AG09309 (cell line): ENCODE results near the gene AP2A2.
A peak's percentile ranks its signal among the peaks of the same experiment; 100 is the strongest.

Experiments
- DNase-seq: peaks from one replicate; pipeline ENCODE4 v3.0.0-alpha.2; 2010; ENCODE audit warnings: low read depth
- H3K4me3 ChIP-seq: 2 replicates; pipeline ENCODE4 v1.5.1; 2011; ENCODE audit warnings: mild to moderate bottlenecking, low read depth, low read length, moderate library complexity; ENCODE audit not compliant: control insufficient read depth
- TF ChIP-seq, protein P1 (sequence below): IDR thresholded peaks from 2 replicates; pipeline ENCODE4 v1.5.1; 2011; ENCODE audit warnings: mild to moderate bottlenecking, low read depth, low read length, inconsistent platforms; ENCODE audit not compliant: insufficient read depth, control insufficient read depth; ENCODE audit errors: missing control alignments

The AP2A2 gene

DNA sequence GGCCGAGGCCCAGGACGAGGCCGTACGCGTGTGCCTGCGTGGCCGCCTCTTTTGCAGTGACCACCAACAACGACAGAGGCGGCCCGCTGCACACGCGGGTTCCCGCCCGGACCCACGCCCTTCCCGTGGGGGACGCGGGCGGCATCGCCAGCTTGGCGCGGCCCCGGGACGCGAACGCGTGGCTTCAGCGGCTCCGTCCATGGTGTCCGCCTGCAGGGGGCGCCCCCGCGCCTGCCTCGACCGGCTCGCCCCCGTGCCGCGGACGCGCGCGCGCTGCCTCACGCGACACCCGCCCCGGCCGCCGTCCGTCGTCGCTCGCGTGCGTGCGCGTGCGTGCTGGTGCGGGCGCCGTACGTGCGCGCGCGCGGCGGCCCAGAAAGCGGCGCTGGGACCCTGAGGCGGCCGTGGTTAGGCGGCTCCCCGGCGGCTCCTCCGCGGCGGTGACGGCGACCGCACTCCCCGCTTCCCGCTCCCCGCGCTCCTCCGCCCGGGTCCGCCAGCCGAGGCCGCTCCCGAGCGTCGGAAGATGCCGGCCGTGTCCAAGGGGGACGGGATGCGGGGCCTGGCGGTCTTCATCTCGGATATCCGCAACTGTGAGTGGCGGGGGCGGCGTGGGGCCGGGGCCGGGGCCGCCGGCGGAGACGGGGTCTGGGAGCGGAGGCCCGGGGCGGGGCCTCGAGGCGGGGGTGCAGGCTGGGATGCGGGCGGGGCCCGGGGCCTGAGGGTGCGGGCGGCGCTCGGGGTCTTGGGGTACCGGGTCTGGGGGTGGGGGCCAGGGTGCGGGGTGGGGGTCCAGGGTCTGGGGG is at the start of gene AP2A2:
TSS of gene AP2A2 (plus strand) at position 375 of the 806 bp plus-strand sequence. CDS start at position 527, 152 bp downstream.
- DNase-seq, result peak; percentile 46
- peak within 1 kb of the TSS; percentile 67 for H3K4me3 ChIP-seq
- TF ChIP-seq, protein P1, sequence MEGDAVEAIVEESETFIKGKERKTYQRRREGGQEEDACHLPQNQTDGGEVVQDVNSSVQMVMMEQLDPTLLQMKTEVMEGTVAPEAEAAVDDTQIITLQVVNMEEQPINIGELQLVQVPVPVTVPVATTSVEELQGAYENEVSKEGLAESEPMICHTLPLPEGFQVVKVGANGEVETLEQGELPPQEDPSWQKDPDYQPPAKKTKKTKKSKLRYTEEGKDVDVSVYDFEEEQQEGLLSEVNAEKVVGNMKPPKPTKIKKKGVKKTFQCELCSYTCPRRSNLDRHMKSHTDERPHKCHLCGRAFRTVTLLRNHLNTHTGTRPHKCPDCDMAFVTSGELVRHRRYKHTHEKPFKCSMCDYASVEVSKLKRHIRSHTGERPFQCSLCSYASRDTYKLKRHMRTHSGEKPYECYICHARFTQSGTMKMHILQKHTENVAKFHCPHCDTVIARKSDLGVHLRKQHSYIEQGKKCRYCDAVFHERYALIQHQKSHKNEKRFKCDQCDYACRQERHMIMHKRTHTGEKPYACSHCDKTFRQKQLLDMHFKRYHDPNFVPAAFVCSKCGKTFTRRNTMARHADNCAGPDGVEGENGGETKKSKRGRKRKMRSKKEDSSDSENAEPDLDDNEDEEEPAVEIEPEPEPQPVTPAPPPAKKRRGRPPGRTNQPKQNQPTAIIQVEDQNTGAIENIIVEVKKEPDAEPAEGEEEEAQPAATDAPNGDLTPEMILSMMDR, result peak; percentile 46

DNA sequence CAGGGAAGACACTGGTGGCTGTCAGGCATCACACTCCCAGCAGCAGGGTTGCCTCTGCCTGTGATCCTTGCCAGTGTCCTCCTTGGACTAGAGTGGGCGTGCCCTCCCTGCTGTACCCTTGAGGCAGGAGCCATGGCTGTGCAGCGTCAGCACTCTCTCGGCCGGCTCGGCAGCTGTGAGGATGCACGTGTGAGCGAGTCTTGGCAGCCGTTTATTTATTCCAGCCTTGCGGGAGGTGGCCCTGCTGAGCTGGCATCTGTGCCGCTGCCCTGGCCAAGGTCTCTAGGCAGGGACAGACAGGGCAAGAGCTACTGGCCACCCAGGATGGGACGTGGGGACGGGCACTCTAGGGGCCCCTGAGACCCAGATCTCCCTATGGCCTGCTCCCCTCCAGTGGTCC is 49.1 kb upstream of the AP2A2 start:
- no peak for DNase-seq
- no peak overlapping the region for H3K4me3 ChIP-seq
- TF ChIP-seq, protein P1, result no peak

DNA sequence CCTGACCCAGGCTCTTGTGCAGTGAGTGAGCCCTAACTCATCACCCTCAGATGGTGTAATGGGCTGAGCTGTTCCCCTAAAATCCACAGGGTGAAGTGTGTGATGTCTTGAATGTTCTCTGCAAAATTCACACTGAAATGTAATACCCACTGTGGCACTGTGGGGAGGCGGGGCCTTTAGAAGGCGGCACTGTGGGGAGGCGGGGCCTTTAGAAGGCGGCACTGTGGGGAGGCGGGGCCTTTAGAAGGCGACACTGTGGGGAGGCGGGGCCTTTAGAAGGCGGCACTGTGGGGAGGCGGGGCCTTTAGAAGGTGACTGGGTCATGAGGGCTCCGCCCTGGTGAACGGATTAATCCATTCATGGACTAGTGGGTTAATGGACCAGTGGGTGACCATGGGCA is 48.1 kb upstream of the AP2A2 start:
- TF ChIP-seq, protein P1, result no peak
- DNase-seq, result no peak
- H3K4me3 ChIP-seq, result no peak overlapping the region

DNA sequence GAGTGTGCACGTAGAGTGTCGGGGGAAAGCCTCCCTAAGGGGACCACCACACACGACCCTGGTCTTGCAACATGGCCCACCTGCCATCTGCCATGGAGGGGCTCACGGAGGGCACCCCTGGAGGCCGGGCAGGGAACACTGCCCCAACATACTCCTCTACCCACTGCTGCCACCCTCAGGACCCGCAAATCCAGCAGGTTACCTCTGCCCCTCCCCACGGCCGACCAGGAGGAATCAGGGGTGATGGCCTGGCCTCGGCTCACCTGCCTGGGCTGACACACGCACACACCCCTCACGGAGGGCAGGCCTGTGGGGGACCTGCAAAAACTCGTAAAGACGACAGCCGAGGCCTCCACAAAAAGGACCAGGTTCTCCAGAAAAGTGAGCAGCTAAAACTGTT is 45.2 kb upstream of the AP2A2 start:
- TF ChIP-seq, protein P1, result no peak
- DNase-seq, result no peak

DNA sequence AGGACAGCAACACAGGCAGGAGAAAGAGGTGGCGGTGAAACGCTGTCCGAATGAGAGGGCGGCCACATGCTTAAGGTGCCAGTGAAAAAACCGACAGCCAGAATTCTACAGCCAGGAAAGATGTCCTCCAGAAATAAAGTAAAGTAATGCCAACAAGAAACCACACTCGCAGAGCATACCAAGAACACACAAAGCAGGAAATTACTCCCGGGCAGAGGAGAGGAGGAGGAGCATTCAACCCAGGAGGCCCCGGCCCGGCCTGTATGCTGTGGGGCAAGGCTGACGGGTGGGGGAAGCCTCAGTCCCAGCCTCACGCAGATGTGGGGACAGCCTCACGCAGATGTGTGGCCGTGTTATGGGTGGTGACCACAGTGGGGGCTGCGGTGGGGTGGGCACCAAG is 43.1 kb upstream of the AP2A2 start:
- H3K4me3 ChIP-seq, result no peak overlapping the region
- DNase-seq, result no peak
- TF ChIP-seq, protein P1, result no peak

More for the DNA sequence above, 45.2 kb upstream of the AP2A2 start:
- H3K4me3 ChIP-seq, result no peak overlapping the region

DNA sequence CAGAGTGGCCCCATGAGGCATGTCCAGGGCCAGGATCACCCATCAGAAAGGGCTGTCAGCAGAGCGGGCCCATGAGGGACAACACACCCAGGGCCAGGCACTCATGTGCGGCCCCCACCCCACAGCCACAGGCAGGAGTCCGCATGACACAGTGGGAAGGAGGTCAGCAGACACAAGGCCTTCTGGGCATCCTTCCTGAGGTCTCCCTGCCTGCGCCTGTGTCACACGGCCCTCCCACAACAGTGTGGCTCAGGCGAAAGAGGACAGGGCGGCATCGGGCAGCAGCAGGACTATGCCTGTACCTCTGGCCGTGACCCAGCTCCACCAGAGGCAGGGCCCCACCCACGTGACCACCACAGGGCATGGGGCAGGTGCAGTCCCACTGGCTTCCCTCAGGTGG is 42.1 kb upstream of the AP2A2 start:
- TF ChIP-seq, protein P1, result no peak
- DNase-seq, result no peak
- no peak overlapping the region for H3K4me3 ChIP-seq

DNA sequence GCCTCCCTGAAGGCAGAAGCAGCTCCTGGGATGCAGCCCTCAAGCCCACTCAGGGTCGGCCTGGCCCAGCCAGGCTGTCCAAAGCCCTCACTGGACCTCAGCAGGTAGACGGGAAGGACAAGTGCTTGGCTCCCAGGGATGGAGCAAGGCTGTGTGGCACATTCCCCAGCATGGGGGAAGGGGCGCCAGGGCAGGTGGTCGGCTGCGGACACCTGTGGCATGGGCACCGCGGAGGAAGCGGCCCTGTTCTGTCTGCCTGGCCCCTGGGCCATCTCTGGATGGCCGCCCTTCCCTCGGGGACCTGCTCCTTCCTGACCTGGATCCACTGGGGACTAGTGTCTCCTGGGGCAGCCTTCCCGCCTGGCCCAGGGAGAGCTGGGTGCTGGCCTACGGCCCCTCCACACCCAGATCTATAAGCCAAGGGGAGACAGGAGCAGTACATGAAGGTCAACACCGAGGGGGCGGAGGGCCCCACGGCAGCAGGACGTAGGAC is 41.0 kb upstream of the AP2A2 start:
- no peak overlapping the region for H3K4me3 ChIP-seq
- TF ChIP-seq, protein P1, result no peak
- no peak for DNase-seq
